K562 (cell line): ENCODE results near the gene MED20. TPM values are rescaled to one million over a fixed set of nuclear protein-coding genes. Genes with fewer than 3 reads are reported as not detected.

Experiments used
- DIDO1 ChIP-seq: fragments of 450-650 bp; IDR thresholded peaks from 2 replicates; pipeline ENCODE4 v1.6.1; 2016; ENCODE audit warnings: low read depth, missing biosample characterization, missing genetic modification characterization
- FOXP4 ChIP-seq: sonication (generic); formaldehyde crosslinking; IDR thresholded peaks from 2 replicates; pipeline ENCODE4 v1.8.0; 2022; ENCODE audit warnings: mild to moderate bottlenecking, missing genetic modification reagents, borderline replicate concordance
- HMGN3 ChIP-seq: IDR thresholded peaks from 2 replicates; pipeline ENCODE4 v1.6.1; 2011; ENCODE audit warnings: borderline replicate concordance, low read depth, mild to moderate bottlenecking, mixed read lengths, low read length; ENCODE audit not compliant: insufficient read length; ENCODE audit errors: extremely low read depth
- KDM4B ChIP-seq, 2 experiments: fragments of 450-650 bp in 1 of 2; sonication (generic) in 1 of 2; IDR thresholded peaks; 2 replicates each; pipeline ENCODE4 v1.6.1; 2016 to 2017; ENCODE audit warnings: borderline replicate concordance in 2 of 2, antibody characterized with exemption in 1 of 2, low read depth in 1 of 2, mild to moderate bottlenecking in 1 of 2
- KHSRP ChIP-seq: fragments of 450-650 bp; IDR thresholded peaks from 2 replicates; pipeline ENCODE4 v1.6.1; 2017
- LEF1 ChIP-seq: fragments of 450-650 bp; IDR thresholded peaks from 2 replicates; pipeline ENCODE4 v1.6.1; 2016; ENCODE audit warnings: mild to moderate bottlenecking
- MEIS2 ChIP-seq: fragments of 450-650 bp; IDR thresholded peaks from 2 replicates; pipeline ENCODE4 v1.6.1; 2014; ENCODE audit warnings: mild to moderate bottlenecking; ENCODE audit not compliant: partially characterized antibody
- NELFE ChIP-seq: IDR thresholded peaks from 2 replicates; pipeline ENCODE4 v1.6.1; 2011; ENCODE audit warnings: mild to moderate bottlenecking; ENCODE audit not compliant: insufficient read depth, insufficient read length
- NR2C1 ChIP-seq, 2 experiments: fragments of 450-650 bp; IDR thresholded peaks; 2 replicates each; pipeline ENCODE4 v1.6.1; 2017; ENCODE audit warnings: mild to moderate bottlenecking in 2 of 2, antibody characterized with exemption in 1 of 2, inconsistent platforms in 1 of 2, missing compliant biosample characterization in 1 of 2, missing genetic modification characterization in 1 of 2
- PTRF ChIP-seq: fragments of 450-650 bp; IDR thresholded peaks from 2 replicates; pipeline ENCODE4 v1.6.1; 2016; ENCODE audit warnings: mild to moderate bottlenecking, missing genetic modification characterization, missing compliant biosample characterization
- RB1 ChIP-seq: fragments of 450-650 bp; IDR thresholded peaks from 2 replicates; pipeline ENCODE4 v1.6.1; 2017; ENCODE audit warnings: low read depth, mild to moderate bottlenecking
- RNF2 ChIP-seq: sonication (generic); IDR thresholded peaks from 2 replicates; pipeline ENCODE4 v1.6.1; 2016
- STAT6 ChIP-seq: sonication (generic); formaldehyde crosslinking; IDR thresholded peaks from 2 replicates; pipeline ENCODE4 v1.8.1; 2023; ENCODE audit warnings: mild to moderate bottlenecking, missing genetic modification reagents
- ZNF3 ChIP-seq: fragments of 250-450 bp; sonication (Bioruptor Pico); IDR thresholded peaks from 2 replicates; pipeline ENCODE4 v1.5.0; 2021; ENCODE audit warnings: mild to moderate bottlenecking, moderate library complexity
- ZNF57 ChIP-seq: fragments of 450-650 bp; formaldehyde crosslinking; IDR thresholded peaks from 2 replicates; pipeline ENCODE4 v1.4.0; 2020; ENCODE audit warnings: mild to moderate bottlenecking, moderate library complexity
- ZNF766 ChIP-seq: fragments of 200-800 bp; sonication (Bioruptor generic); conservative IDR thresholded peaks from 2 replicates; pipeline ENCODE4 v1.6.1; 2016; ENCODE audit warnings: missing genetic modification characterization, missing compliant biosample characterization
- ZSCAN29 ChIP-seq: fragments of 450-650 bp; IDR thresholded peaks from 2 replicates; pipeline ENCODE4 v1.6.1; 2017
- polyA plus RNA-seq, 8 experiments: library from polyadenylated mRNA; depleted of rRNA in 4 of 8; stranded (reverse) in 5 of 8; unstranded in 3 of 8; fragments of >200 nt; fragmentation: Nextera tagmentation in 2 of 8; fragmentation: Illumina TruSeq in 1 of 8; extraction: Ambion mirVana in 2 of 8; extraction: Trizol in 1 of 8; gene quantifications; 2 replicates each; pipeline versions ENCODE4 v1.2.1 to v1.2.3, GENCODE V29; 2011 to 2014; ENCODE audit warnings: inconsistent platforms in 1 of 8, missing spikeins in 1 of 8
- total RNA-seq, 7 experiments: library from RNA; depleted of rRNA in 6 of 7; stranded (reverse); fragments of >200 nt in 6 of 7; fragmentation: Illumina TruSeq in 2 of 7; extraction: Trizol in 2 of 7; gene quantifications; 2 replicates each; pipeline versions ENCODE4 v1.2.1 to v1.2.3, GENCODE V29; 2011 to 2021; ENCODE audit warnings: low replicate concordance in 1 of 7
- TF ChIP-seq, protein P1 (sequence below): fragments of 250-450 bp; sonication (Bioruptor Pico); IDR thresholded peaks from 2 replicates; pipeline ENCODE4 v1.4.0; 2020; ENCODE audit warnings: mild to moderate bottlenecking, moderate library complexity

MED20 gene
- total and polyA plus RNA-seq, 9 of the 15 experiments (the other 6 are each of a cell fraction or from before 2014, with no cell fraction given): 27.3 to 80.9 (median 46.0) TPM

DNA sequence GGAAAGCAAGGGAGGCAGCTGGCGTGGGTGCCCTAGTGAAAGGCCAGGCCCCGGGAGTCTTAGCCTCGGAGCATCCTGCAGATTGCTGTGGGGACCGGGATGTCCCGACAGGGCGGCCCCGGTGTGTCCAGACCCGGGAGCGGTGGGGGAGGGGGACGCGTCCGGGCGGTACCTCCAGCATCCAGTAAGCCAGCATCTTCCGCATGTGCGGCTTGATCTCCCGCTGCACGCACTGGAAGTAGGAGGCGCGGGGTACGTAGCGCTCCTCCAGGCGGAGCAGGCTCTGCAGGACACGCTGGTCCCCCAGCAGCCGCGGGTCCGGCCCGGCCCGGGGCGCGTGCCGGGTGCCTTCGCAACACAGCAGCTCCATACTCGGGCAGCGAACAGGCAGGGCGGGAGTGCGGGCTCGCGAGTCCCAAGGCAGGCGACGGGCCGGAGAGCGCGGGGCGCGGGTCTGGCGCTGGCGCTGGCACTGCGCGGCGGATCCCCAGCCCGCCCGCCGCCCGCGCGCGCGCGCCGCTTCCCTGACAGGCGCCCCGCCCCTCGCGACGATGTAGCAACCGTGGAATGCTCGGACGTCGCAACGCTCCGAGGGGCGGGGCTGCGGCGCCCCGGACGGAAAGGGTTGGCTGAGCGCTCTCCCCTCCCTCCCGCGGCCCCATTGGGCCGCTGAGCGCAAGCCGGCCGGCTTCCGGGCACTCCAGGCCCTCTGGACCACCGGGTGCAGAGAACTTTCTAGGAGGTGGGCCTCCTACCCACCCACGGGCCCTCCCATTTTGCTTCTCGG is 20.5 kb upstream of the MED20 start, which contains the start of gene CCND3 (continued):
- peak; percentile 30; the same call in 1 of the 2 replicates for TF ChIP-seq STAT6
- no peak for TF ChIP-seq MEIS2
- TF ChIP-seq FOXP4 (CRISPR knock-in tag): peak; percentile 47; the same call in 1 of the 2 replicates
- TF ChIP-seq ZSCAN29: no peak; the same call in 1 of the 2 replicates
- TF ChIP-seq, protein P1, sequence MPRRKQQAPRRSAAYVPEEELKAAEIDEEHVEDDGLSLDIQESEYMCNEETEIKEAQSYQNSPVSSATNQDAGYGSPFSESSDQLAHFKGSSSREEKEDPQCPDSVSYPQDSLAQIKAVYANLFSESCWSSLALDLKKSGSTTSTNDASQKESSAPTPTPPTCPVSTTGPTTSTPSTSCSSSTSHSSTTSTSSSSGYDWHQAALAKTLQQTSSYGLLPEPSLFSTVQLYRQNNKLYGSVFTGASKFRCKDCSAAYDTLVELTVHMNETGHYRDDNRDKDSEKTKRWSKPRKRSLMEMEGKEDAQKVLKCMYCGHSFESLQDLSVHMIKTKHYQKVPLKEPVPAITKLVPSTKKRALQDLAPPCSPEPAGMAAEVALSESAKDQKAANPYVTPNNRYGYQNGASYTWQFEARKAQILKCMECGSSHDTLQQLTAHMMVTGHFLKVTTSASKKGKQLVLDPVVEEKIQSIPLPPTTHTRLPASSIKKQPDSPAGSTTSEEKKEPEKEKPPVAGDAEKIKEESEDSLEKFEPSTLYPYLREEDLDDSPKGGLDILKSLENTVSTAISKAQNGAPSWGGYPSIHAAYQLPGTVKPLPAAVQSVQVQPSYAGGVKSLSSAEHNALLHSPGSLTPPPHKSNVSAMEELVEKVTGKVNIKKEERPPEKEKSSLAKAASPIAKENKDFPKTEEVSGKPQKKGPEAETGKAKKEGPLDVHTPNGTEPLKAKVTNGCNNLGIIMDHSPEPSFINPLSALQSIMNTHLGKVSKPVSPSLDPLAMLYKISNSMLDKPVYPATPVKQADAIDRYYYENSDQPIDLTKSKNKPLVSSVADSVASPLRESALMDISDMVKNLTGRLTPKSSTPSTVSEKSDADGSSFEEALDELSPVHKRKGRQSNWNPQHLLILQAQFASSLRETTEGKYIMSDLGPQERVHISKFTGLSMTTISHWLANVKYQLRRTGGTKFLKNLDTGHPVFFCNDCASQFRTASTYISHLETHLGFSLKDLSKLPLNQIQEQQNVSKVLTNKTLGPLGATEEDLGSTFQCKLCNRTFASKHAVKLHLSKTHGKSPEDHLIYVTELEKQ (CRISPR knock-in tag): no peak
- TF ChIP-seq ZNF57 (CRISPR knock-in tag): 0 out of 2 replicates have a peak, but pooled peaks have one; percentile 50
- TF ChIP-seq KHSRP: no peak
- no peak for TF ChIP-seq ZNF766 (CRISPR knock-in tag)
- TF ChIP-seq RNF2: peak; percentile 12; the same call in 1 of the 2 replicates
- TF ChIP-seq HMGN3: no peak
- no peak for TF ChIP-seq ZNF3 (CRISPR knock-in tag)
- TF ChIP-seq PTRF: no peak
- TF ChIP-seq DIDO1 (tag): no peak
- TF ChIP-seq NELFE: no peak
- no peak for TF ChIP-seq LEF1
- no peak for TF ChIP-seq NR2C1 (IDR thresholded peaks at IDR 0.05)
- TF ChIP-seq NR2C1 (tag; IDR thresholded peaks at IDR 0.05): no peak
- peak; percentile 91 for TF ChIP-seq RB1
- peak in 1 of 2 experiments; percentile 73; a peak in 1 of 4 replicates for TF ChIP-seq KDM4B (IDR thresholded peaks at IDR 0.05; ENCODE audit: borderline replicate concordance in 2 of 2, low read depth in 1 of 2)
